SK-N-SH (cell line): ENCODE measurements around the gene ANO3. TPM values are rescaled to one million over a fixed set of nuclear protein-coding genes. Genes with fewer than 3 reads are reported as not detected.

Experiments used
- CHD2 ChIP-seq: fragments of 150-350 bp; IDR thresholded peaks from 2 replicates; pipeline ENCODE4 v1.6.1; 2018; ENCODE audit warnings: low read length; ENCODE audit not compliant: partially characterized antibody
- ELF1 ChIP-seq: IDR thresholded peaks from 2 replicates; pipeline ENCODE4 v1.4.0; 2012
- EP300 ChIP-seq, 2 experiments: IDR thresholded peaks; 2 replicates each; pipeline versions ENCODE4 v1.4.0 to v1.6.1; 2012; ENCODE audit warnings: borderline replicate concordance in 1 of 2, low read depth in 1 of 2, low read length in 1 of 2
- EZH2phosphoT487 ChIP-seq: fragments of 200-600 bp; sonication (generic); IDR thresholded peaks from 2 replicates; pipeline ENCODE4 v1.6.1; 2017; ENCODE audit warnings: low read depth, mixed run types, mild to moderate bottlenecking, antibody characterized with exemption, moderate library complexity, borderline replicate concordance
- FOSL2 ChIP-seq: IDR thresholded peaks from 2 replicates; pipeline ENCODE4 v1.4.0; 2012; ENCODE audit warnings: low read depth, mild to moderate bottlenecking, moderate library complexity, borderline replicate concordance
- FOXJ3 ChIP-seq: sonication (generic); formaldehyde crosslinking; IDR thresholded peaks from 2 replicates; pipeline ENCODE4 v1.5.1; 2020; ENCODE audit warnings: mild to moderate bottlenecking, missing genetic modification reagents
- FOXM1 ChIP-seq: IDR thresholded peaks from 2 replicates; pipeline ENCODE4 v1.4.0; 2012; ENCODE audit warnings: low read depth, mild to moderate bottlenecking
- GABPA ChIP-seq: IDR thresholded peaks from 2 replicates; pipeline ENCODE4 v1.4.0; 2012; ENCODE audit warnings: low read depth, mild to moderate bottlenecking
- GATA2 ChIP-seq: sonication (generic); formaldehyde crosslinking; IDR thresholded peaks from 2 replicates; pipeline ENCODE4 v1.5.0; 2020; ENCODE audit warnings: mild to moderate bottlenecking, missing genetic modification reagents
- JUND ChIP-seq: IDR thresholded peaks from 2 replicates; pipeline ENCODE4 v1.4.0; 2012
- MEF2A ChIP-seq: IDR thresholded peaks from 2 replicates; pipeline ENCODE4 v1.4.0; 2012; ENCODE audit warnings: low read depth, borderline replicate concordance
- MXI1 ChIP-seq: IDR thresholded peaks from 2 replicates; pipeline ENCODE4 v1.6.1; 2012; ENCODE audit warnings: mild to moderate bottlenecking, low read depth, low read length, improper control_type of control experiment
- NFIC ChIP-seq: IDR thresholded peaks from 2 replicates; pipeline ENCODE4 v1.4.0; 2012; ENCODE audit warnings: borderline replicate concordance
- NRF1 ChIP-seq: IDR thresholded peaks from 2 replicates; pipeline ENCODE4 v1.6.1; 2012; ENCODE audit warnings: low read depth, mild to moderate bottlenecking, low read length
- PBX3 ChIP-seq: IDR thresholded peaks from 2 replicates; pipeline ENCODE4; 2012
- POLR2AphosphoS5 ChIP-seq: IDR thresholded peaks from 2 replicates; pipeline ENCODE4 v1.6.1; 2012; ENCODE audit warnings: low read depth, low read length
- RAD21 ChIP-seq: IDR thresholded peaks from 2 replicates; pipeline ENCODE4 v1.6.1; 2012; ENCODE audit warnings: mild to moderate bottlenecking, low read length
- RCOR1 ChIP-seq: fragments of 150-350 bp; IDR thresholded peaks from 2 replicates; pipeline ENCODE4 v1.6.1; 2017; ENCODE audit warnings: antibody characterized with exemption, low read length
- RFX5 ChIP-seq: IDR thresholded peaks from 2 replicates; pipeline ENCODE4 v1.6.1; 2012; ENCODE audit warnings: mild to moderate bottlenecking, improper control_type of control experiment, low read length
- RXRA ChIP-seq: IDR thresholded peaks from 2 replicates; pipeline ENCODE4 v1.4.0; 2012; ENCODE audit warnings: low read depth, mild to moderate bottlenecking, borderline replicate concordance
- SIN3A ChIP-seq: IDR thresholded peaks from 2 replicates; pipeline ENCODE4 v1.6.1; 2012; ENCODE audit warnings: low read depth, mild to moderate bottlenecking, low read length, moderate library complexity, borderline replicate concordance
- SMC3 ChIP-seq: IDR thresholded peaks from 2 replicates; pipeline ENCODE4 v1.6.1; 2012; ENCODE audit warnings: low read depth, low read length, improper control_type of control experiment
- TAF1 ChIP-seq: IDR thresholded peaks from 2 replicates; pipeline ENCODE4 v1.6.1; 2012; ENCODE audit warnings: low read depth, mild to moderate bottlenecking, low read length, moderate library complexity, borderline replicate concordance
- TCF12 ChIP-seq: IDR thresholded peaks from 2 replicates; pipeline ENCODE4 v1.4.0; 2012
- USF1 ChIP-seq: IDR thresholded peaks from 2 replicates; pipeline ENCODE4 v1.4.0; 2012; ENCODE audit warnings: low read depth, borderline replicate concordance
- YY1 ChIP-seq: IDR thresholded peaks from 2 replicates; pipeline ENCODE4 v1.4.0; 2012; ENCODE audit warnings: low read depth, mild to moderate bottlenecking
- polyA plus RNA-seq, 3 experiments: library from polyadenylated mRNA; depleted of rRNA; stranded (reverse); fragments of >200 nt; gene quantifications; 2 replicates each; pipeline ENCODE4 v1.2.3, GENCODE V29; 2012
- TF ChIP-seq, protein P1 (sequence below): fragments of 150-350 bp; IDR thresholded peaks from 2 replicates; pipeline ENCODE4 v1.6.1; 2017; ENCODE audit warnings: antibody characterized with exemption, low read length, low read depth, borderline replicate concordance

The ANO3 gene
- polyA plus RNA-seq, 1 of the 3 experiments (the other 2 are of a cell fraction): 0.13 TPM

GRCh38 chr11:26621132-26621531 lies 289.2 kb downstream of the ANO3 start (continued):
- no peak for TF ChIP-seq MEF2A
- no peak for TF ChIP-seq GABPA
- no peak for TF ChIP-seq FOXM1
- TF ChIP-seq RCOR1: no peak
- no peak for TF ChIP-seq USF1
- no peak for TF ChIP-seq GATA2 (CRISPR knock-in tag)
- TF ChIP-seq NRF1: no peak
- no peak for TF ChIP-seq MXI1
- TF ChIP-seq NFIC: peak; percentile 57; the same call in 1 of the 2 replicates
- no peak for TF ChIP-seq RAD21
- TF ChIP-seq YY1: no peak
- TF ChIP-seq EP300 (IDR thresholded peaks at IDR 0.05; ENCODE audit: borderline replicate concordance in 1 of 2, low read depth in 1 of 2, low read length in 1 of 2): peak in 1 of 2 experiments; percentile 35; a peak in 1 of 4 replicates
- no peak for TF ChIP-seq FOXJ3
- TF ChIP-seq EZH2phosphoT487: no peak
- TF ChIP-seq RXRA: peak; percentile 15; the same call in 1 of the 2 replicates
- TF ChIP-seq PBX3: peak; percentile 80
- TF ChIP-seq JUND: peak; percentile 87
- TF ChIP-seq RFX5: no peak
- TF ChIP-seq FOSL2: peak; percentile 94
- no peak for TF ChIP-seq TAF1
- TF ChIP-seq, protein P1, sequence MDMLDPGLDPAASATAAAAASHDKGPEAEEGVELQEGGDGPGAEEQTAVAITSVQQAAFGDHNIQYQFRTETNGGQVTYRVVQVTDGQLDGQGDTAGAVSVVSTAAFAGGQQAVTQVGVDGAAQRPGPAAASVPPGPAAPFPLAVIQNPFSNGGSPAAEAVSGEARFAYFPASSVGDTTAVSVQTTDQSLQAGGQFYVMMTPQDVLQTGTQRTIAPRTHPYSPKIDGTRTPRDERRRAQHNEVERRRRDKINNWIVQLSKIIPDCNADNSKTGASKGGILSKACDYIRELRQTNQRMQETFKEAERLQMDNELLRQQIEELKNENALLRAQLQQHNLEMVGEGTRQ: no peak
- no peak; the same call in 1 of the 2 replicates for TF ChIP-seq SIN3A
- no peak for TF ChIP-seq POLR2AphosphoS5
- TF ChIP-seq SMC3: no peak
- no peak for TF ChIP-seq CHD2
- peak; percentile 73 for TF ChIP-seq TCF12
- no peak for TF ChIP-seq ELF1
